ENCODE measurements around the gene FAM120B.

GRCh38 chr6:170449835-170450753 is 143.5 kb downstream of the FAM120B start:
- TF ChIP-seq, protein P1, sequence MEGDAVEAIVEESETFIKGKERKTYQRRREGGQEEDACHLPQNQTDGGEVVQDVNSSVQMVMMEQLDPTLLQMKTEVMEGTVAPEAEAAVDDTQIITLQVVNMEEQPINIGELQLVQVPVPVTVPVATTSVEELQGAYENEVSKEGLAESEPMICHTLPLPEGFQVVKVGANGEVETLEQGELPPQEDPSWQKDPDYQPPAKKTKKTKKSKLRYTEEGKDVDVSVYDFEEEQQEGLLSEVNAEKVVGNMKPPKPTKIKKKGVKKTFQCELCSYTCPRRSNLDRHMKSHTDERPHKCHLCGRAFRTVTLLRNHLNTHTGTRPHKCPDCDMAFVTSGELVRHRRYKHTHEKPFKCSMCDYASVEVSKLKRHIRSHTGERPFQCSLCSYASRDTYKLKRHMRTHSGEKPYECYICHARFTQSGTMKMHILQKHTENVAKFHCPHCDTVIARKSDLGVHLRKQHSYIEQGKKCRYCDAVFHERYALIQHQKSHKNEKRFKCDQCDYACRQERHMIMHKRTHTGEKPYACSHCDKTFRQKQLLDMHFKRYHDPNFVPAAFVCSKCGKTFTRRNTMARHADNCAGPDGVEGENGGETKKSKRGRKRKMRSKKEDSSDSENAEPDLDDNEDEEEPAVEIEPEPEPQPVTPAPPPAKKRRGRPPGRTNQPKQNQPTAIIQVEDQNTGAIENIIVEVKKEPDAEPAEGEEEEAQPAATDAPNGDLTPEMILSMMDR (IDR thresholded peaks at IDR 0.05): no peak
- no peak for TF ChIP-seq POLR2A (IDR thresholded peaks at IDR 0.05)

Data from breast epithelium (tissue), 3 donors.